Activated T-cell treated with anti-CD3 and anti-CD28 coated beads, Interleukin-2, amount 50 U/mL, for 72 hours (primary cell): ENCODE results near the gene HASPIN. TPM values are rescaled to one million over a fixed set of nuclear protein-coding genes. Genes with fewer than 3 reads are reported as not detected.
"Not testable (repeated sequence)": the region's sequence is repeated elsewhere in the genome, so short reads cannot be mapped to it uniquely, and the experiment has no call there.

Source experiments
- ATAC-seq, 2 donors: fragments of 150-1000 bp; cut with Tn5 transposase; replicated peaks in 1 of 2; 2 replicates each; pipeline ENCODE4 v1.10.0; 2021; ENCODE audit warnings: moderate library complexity in 2 of 2, mild to moderate bottlenecking in 1 of 2
- DNase-seq, 2 donors: peaks; one replicate each; pipeline ENCODE4 v3.0.0; 2021 to 2022; ENCODE audit warnings: mixed read lengths in 1 of 2
- H3K27ac Mint-ChIP-seq: one replicate; pipeline ENCODE4 v1.8.0; 2022; ENCODE audit warnings: mild to moderate bottlenecking, moderate library complexity, mixed read lengths
- H3K27me3 Mint-ChIP-seq: one replicate; pipeline ENCODE4 v1.8.0; 2022; ENCODE audit warnings: low read depth, mixed read lengths
- H3K36me3 Mint-ChIP-seq, 2 donors: one replicate each; pipeline ENCODE4 v1.8.0; 2022; ENCODE audit warnings: mixed read lengths in 2 of 2, mild to moderate bottlenecking in 1 of 2; ENCODE audit not compliant: insufficient read depth in 2 of 2
- H3K4me1 Mint-ChIP-seq: one replicate; pipeline ENCODE4 v1.8.0; 2022; ENCODE audit warnings: low read depth, mixed read lengths
- H3K4me3 Mint-ChIP-seq, 2 donors: one replicate each; pipeline ENCODE4 v1.8.0; 2022; ENCODE audit warnings: mild to moderate bottlenecking in 2 of 2, mixed read lengths in 2 of 2, moderate library complexity in 2 of 2
- H3K9me3 Mint-ChIP-seq, 2 donors: one replicate each; pipeline ENCODE4 v1.8.0; 2022; ENCODE audit warnings: mixed read lengths in 2 of 2
- total RNA-seq, 2 donors: library from RNA; stranded (reverse); gene quantifications; one replicate each; pipeline ENCODE4 v1.2.3, GENCODE V29; 2022

Gene HASPIN
- total RNA-seq, 2 donors from 2014 or later, result 23.2 to 25.7 TPM

- no peak for DNase-seq
- peaks cover 0 to 2% of the 10 kb centered on the region in 2 donors for H3K9me3 Mint-ChIP-seq
- peaks cover 21% of the 10 kb centered on the region for H3K4me1 Mint-ChIP-seq
- no peaks in the 10 kb centered on the region for H3K27me3 Mint-ChIP-seq
- H3K27ac Mint-ChIP-seq, result no peak overlapping the region
- no peak overlapping the region for H3K4me3 Mint-ChIP-seq
- ATAC-seq, result no peak
- H3K36me3 Mint-ChIP-seq, result peaks cover 5 to 9% of the 10 kb centered on the region in 2 donors
Measured at GRCh38 chr17:3704931-3705717, 18.6 kb upstream of the HASPIN start.

- not testable (repeated sequence) for H3K27me3 Mint-ChIP-seq, H3K9me3 Mint-ChIP-seq, H3K4me3 Mint-ChIP-seq, DNase-seq, H3K36me3 Mint-ChIP-seq, ATAC-seq, H3K27ac Mint-ChIP-seq
- H3K4me1 Mint-ChIP-seq, result peaks cover 24% of the 10 kb centered on the region
Measured at GRCh38 chr17:3705718-3705984, 18.1 kb upstream of the HASPIN start.

GRCh38 chr17:3708366-3708765 is 15.3 kb upstream of the HASPIN start:
- ATAC-seq (no peak), DNase-seq (no peak)
- H3K27ac Mint-ChIP-seq, result no peak overlapping the region
- peaks cover 10 to 11% of the 10 kb centered on the region in 2 donors for H3K36me3 Mint-ChIP-seq
- peaks cover 44% of the 10 kb centered on the region for H3K4me1 Mint-ChIP-seq
- H3K4me3 Mint-ChIP-seq, result no peak overlapping the region
- H3K27me3 Mint-ChIP-seq, result no peaks in the 10 kb centered on the region
- H3K9me3 Mint-ChIP-seq, result no peaks in the 10 kb centered on the region

- peak overlapping the region; percentile 63 to 64 for H3K4me3 Mint-ChIP-seq
Measured at GRCh38 chr17:3710951-3711383, 12.7 kb upstream of the HASPIN start.

GRCh38 chr17:3712811-3713463 is 10.8 kb upstream of the HASPIN start:
- Mint-ChIP-seq H3K27ac (peak overlapping the region; percentile 74), H3K9me3 (no peaks in the 10 kb centered on the region), H3K36me3 (peaks cover 19 to 38% of the 10 kb centered on the region in 2 donors), H3K27me3 (no peaks in the 10 kb centered on the region), H3K4me1 (peaks cover 64% of the 10 kb centered on the region), H3K4me3 (peak overlapping the region; percentile 54 to 64)
- DNase-seq, result peak; percentile 38 to 41
- peak; percentile 6 for ATAC-seq

More at GRCh38 chr17:3710951-3711383, 12.7 kb upstream of the HASPIN start:
- no peaks in the 10 kb centered on the region for H3K27me3 Mint-ChIP-seq
- DNase-seq (peak; percentile 79 to 86), ATAC-seq (peak; percentile 97 to 98)
- H3K4me1 Mint-ChIP-seq, result peaks cover 58% of the 10 kb centered on the region
- no peaks in the 10 kb centered on the region for H3K9me3 Mint-ChIP-seq
- peak overlapping the region; percentile 62 for H3K27ac Mint-ChIP-seq
- peaks cover 14 to 25% of the 10 kb centered on the region in 2 donors for H3K36me3 Mint-ChIP-seq

- H3K27ac Mint-ChIP-seq, result peak overlapping the region; percentile 58
- H3K27me3 Mint-ChIP-seq, result no peaks in the 10 kb centered on the region
- H3K4me3 Mint-ChIP-seq, result no peak overlapping the region
- peaks cover 23 to 50% of the 10 kb centered on the region in 2 donors for H3K36me3 Mint-ChIP-seq
- ATAC-seq (no peak), DNase-seq (no peak)
- H3K4me1 Mint-ChIP-seq, result peaks cover 54% of the 10 kb centered on the region
- no peaks in the 10 kb centered on the region for H3K9me3 Mint-ChIP-seq
Measured at GRCh38 chr17:3715296-3715695, 8.4 kb upstream of the HASPIN start.

GRCh38 chr17:3718201-3718600 is 5.5 kb upstream of the HASPIN start:
- no peaks in the 10 kb centered on the region for H3K9me3 Mint-ChIP-seq
- H3K4me3 Mint-ChIP-seq, result peak overlapping the region in 1 of 2 donors; percentile 17
- peak overlapping the region; percentile 53 for H3K27ac Mint-ChIP-seq
- H3K4me1 Mint-ChIP-seq, result peaks cover 55% of the 10 kb centered on the region
- H3K27me3 Mint-ChIP-seq, result no peaks in the 10 kb centered on the region
- peaks cover 20 to 61% of the 10 kb centered on the region in 2 donors for H3K36me3 Mint-ChIP-seq
- DNase-seq (no peak), ATAC-seq (no peak)

DNA sequence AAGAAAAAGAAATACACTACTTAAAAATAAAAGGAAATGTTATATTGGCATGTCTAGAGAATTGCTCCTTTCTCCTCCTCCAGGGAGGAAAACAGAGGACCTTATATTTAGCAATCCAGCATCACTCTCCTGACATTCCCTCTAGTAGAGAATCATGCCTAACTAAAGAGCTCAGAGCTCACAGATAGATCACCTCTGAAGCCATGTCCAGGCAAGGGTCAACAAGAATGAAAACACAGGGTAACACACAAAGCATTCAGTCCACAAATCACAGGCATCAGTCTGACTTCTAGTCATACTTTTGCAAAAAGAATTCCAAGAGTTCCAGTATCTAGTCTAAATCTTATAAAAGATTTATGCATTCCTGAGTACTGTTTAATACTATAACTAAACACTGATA is 4.4 kb upstream of the HASPIN start:
- Mint-ChIP-seq H3K27me3 (no peaks in the 10 kb centered on the region), H3K4me3 (peak overlapping the region in 1 of 2 donors; percentile 0), H3K27ac (no peak overlapping the region), H3K4me1 (peaks cover 48% of the 10 kb centered on the region), H3K9me3 (no peaks in the 10 kb centered on the region), H3K36me3 (peaks cover 20 to 59% of the 10 kb centered on the region in 2 donors)
- no peak for ATAC-seq
- no peak for DNase-seq

- Mint-ChIP-seq H3K27me3 (no peaks in the 10 kb centered on the region), H3K4me3 (peak overlapping the region; percentile 87 to 94), H3K27ac (peak overlapping the region; percentile 97), H3K4me1 (peaks cover 62% of the 10 kb centered on the region), H3K9me3 (no peaks in the 10 kb centered on the region), H3K36me3 (peaks cover 24 to 55% of the 10 kb centered on the region in 2 donors)
- ATAC-seq, result no peak
- DNase-seq, result no peak
Measured at GRCh38 chr17:3722716-3723115, 987 bp upstream of the HASPIN start.

- DNase-seq (no peak), ATAC-seq (no peak)
- Mint-ChIP-seq H3K36me3 (peaks cover 24 to 54% of the 10 kb centered on the region in 2 donors), H3K4me3 (peak overlapping the region; percentile 87 to 94), H3K27me3 (no peaks in the 10 kb centered on the region), H3K9me3 (no peaks in the 10 kb centered on the region), H3K4me1 (peaks cover 62% of the 10 kb centered on the region), H3K27ac (peak overlapping the region; percentile 97)
Measured at GRCh38 chr17:3723188-3723555, 531 bp upstream of the HASPIN start.

DNA sequence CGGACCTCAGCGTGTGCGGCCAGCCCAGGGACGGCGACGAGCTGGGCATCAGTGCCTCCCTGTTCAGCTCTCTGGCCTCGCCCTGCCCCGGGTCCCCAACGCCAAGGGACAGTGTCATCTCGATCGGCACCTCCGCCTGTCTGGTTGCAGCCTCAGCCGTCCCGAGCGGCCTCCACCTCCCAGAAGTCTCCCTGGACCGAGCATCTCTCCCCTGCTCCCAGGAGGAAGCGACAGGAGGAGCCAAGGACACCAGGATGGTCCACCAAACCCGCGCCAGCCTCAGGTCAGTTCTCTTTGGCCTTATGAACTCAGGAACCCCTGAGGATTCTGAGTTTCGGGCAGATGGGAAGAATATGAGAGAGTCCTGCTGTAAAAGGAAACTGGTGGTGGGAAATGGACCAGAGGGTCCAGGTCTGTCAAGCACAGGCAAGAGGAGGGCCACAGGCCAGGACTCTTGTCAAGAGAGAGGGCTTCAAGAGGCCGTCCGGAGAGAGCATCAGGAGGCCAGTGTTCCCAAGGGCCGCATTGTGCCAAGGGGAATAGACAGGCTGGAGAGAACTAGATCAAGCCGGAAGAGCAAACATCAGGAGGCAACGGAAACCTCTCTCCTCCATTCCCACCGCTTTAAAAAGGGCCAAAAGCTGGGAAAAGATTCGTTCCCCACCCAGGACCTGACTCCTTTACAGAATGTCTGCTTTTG is 825 bp downstream of the HASPIN start:
- peaks cover 21 to 48% of the 10 kb centered on the region in 2 donors for H3K36me3 Mint-ChIP-seq
- ATAC-seq (no peak), DNase-seq (no peak)
- H3K9me3 Mint-ChIP-seq, result no peaks in the 10 kb centered on the region
- H3K27me3 Mint-ChIP-seq, result no peaks in the 10 kb centered on the region
- H3K27ac Mint-ChIP-seq, result peak overlapping the region; percentile 87
- peak overlapping the region; percentile 87 to 94 for H3K4me3 Mint-ChIP-seq
- H3K4me1 Mint-ChIP-seq, result peaks cover 66% of the 10 kb centered on the region

DNA sequence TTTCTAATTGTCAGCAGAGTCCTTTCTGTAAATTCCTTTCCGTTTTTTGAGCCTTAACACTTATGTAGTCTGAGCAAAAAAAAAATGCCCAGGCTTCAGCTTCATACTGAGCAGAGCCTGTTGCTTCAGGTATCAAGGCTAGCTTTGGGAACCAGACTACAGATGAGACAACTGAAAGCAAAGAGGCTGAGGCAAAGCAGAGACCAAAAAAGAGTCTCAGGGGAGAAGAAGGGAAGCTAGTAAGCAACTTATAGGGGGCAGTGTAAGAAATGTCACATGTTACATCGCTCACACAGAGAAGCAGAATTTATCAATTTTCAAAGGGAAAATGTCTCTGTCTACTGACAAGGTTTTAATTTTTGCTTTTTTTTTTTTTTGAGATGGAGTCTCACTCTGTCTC is 3.3 kb downstream of the HASPIN start:
- H3K4me3 Mint-ChIP-seq, result peak overlapping the region; percentile 28 to 42

DNA sequence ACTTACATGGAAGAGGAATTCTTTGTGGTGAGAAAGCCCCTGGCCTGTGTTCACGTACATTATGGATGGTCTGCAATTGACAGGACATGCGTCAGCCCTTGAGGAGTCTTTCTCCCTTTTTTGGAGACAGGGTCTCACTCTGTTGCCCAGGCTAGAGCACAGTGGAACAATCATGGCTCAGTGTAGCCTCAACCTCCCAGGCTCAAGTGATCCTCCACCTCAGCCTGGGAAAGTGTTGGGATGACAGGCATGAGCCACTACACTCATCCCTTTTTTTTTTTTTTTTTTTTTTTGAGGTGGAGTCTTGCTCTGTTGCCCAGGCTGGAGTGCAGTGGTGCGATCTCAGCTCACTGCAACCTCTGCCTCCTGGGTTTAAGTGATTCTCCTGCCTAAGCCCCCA is 4.4 kb downstream of the HASPIN start:
- Mint-ChIP-seq H3K4me1 (peaks cover 33% of the 10 kb centered on the region), H3K36me3 (peaks cover 13 to 26% of the 10 kb centered on the region in 2 donors)
- not testable (repeated sequence) for H3K4me3 Mint-ChIP-seq, ATAC-seq, H3K27ac Mint-ChIP-seq, DNase-seq, H3K27me3 Mint-ChIP-seq, H3K9me3 Mint-ChIP-seq

More for the DNA sequence above, 3.3 kb downstream of the HASPIN start:
- peaks cover 42% of the 10 kb centered on the region for H3K4me1 Mint-ChIP-seq
- DNase-seq (no peak), ATAC-seq (no peak)
- H3K9me3 Mint-ChIP-seq, result no peaks in the 10 kb centered on the region
- no peak overlapping the region for H3K27ac Mint-ChIP-seq
- H3K36me3 Mint-ChIP-seq, result peaks cover 18 to 31% of the 10 kb centered on the region in 2 donors
- H3K27me3 Mint-ChIP-seq, result no peaks in the 10 kb centered on the region
